COLO668 (cell line): ENCODE results near the gene HYAL2.

Experiments used
- DNase-seq: peaks from one replicate; lab custom pipeline; 2025; ENCODE audit not compliant: unreplicated experiment; lab: John Stamatoyannopoulos, UW

HYAL2 gene, protein sequence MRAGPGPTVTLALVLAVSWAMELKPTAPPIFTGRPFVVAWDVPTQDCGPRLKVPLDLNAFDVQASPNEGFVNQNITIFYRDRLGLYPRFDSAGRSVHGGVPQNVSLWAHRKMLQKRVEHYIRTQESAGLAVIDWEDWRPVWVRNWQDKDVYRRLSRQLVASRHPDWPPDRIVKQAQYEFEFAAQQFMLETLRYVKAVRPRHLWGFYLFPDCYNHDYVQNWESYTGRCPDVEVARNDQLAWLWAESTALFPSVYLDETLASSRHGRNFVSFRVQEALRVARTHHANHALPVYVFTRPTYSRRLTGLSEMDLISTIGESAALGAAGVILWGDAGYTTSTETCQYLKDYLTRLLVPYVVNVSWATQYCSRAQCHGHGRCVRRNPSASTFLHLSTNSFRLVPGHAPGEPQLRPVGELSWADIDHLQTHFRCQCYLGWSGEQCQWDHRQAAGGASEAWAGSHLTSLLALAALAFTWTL

DNA sequence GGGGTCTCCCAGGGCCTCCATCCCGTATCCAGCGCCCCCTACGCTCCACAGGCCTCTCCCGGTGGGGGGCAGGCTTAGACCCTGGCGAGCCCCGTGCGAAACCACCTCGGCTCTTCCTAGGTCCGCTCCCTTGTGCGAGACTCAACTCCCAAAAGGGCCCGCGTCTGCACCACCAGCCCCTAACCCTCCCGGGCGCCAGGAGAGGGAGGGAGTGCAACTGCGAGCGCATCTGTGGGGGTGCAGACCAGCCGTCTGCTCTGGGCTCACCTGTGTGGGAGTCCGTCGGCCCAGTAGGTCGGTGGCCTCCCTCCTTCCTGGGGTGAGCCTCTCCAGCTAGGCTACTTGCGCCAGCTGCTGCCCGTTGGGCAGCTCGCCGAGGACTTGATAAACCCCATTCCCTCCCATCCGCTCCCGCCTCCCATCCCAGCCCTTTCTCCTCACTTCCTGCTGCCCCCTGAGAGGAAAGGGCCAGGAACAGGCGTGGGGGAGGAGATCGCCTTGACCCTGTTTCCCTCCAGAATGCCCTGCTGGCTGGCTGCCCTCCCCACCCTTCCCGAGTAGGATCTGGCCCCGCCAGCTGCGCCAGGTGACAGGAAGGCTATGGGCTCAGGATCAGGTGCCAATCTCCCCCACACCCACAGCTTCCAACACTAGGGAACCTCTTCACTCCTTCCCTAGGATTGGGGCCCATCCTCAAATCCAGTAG, at the start of gene HYAL2:
HYAL2 (minus strand) TSS at position 360 of the 706 bp plus-strand sequence. CDS start 2,256 bp downstream, outside the sequence.
- peak; percentile 78 for DNase-seq

DNA sequence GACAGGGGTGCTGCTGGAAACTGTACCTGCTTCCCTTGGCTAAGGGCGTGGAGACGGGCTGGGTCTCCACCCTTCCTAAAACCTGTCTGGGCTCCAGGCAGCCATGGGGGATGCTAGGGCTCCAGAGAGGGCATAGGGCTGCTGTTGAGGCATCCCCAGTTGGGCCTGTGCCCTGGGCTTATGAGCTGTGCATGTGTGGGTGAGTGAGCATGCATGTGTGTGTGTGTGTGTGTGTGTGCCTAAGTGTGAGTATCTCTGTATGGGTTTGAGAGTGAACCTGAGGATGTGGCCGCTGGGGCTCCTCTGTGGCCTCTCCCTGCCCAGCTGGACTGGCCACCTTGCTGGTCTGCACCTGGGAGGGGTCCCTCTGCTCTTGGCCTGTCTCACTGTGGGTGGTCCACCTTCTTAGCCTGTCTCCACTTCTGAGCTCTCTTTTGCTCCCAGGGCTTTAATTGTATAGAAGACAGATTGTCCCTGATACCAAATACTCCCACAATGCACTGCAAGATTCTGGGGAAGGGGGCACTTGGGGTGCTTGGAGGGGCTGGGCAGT, 48.7 kb upstream of the HYAL2 start:
- DNase-seq = no peak

DNA sequence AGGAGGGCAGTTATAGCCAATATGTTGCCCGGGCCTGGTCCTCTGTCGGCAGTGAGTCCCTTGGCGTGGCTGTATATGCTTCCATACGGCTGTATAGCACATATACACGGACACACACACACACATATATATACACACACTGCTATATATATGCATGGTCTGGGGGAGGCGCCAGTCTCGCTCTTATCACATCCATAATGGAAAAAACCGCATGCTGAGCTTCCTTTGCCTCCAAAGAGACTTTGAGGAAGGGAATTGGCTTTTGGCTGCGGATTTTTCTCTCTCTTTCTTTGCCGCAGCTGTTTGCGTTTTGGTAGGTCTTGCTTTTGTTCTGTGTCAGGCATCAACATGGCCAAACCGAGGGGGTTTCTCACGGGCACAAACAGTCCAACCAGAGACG, 48.0 kb upstream of the HYAL2 start:
- peak; percentile 33 for DNase-seq

DNA sequence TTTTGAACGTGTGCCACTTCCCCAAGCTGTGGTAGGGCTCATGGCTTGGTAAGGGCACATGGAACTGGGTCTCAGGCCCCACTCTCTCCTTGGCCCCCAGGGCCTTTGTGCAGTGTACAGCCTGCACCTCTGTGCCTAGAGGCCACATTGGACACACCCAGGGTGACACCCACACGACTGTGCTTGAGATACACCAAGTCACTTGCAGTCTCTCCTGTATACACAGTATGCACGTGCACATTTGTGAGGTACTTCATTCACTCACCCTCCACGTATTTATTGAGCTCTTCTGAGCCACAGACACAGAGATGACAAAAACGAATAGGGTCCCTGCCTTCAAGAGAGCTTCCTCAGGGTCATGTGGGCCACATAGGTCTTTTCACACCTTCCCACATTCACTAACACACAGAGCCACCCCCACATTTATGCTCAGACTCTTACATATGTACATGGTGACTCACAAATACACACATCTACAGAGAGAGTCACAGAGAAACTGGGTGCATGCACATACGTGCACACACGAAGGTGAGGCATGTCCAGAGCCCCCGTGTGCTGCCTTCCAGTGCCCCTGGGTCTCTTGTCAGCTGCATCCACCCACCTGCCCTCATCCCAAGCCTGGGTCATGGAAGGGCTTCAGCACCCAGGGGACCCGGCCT, 46.6 kb upstream of the HYAL2 start:
- DNase-seq = no peak

DNA sequence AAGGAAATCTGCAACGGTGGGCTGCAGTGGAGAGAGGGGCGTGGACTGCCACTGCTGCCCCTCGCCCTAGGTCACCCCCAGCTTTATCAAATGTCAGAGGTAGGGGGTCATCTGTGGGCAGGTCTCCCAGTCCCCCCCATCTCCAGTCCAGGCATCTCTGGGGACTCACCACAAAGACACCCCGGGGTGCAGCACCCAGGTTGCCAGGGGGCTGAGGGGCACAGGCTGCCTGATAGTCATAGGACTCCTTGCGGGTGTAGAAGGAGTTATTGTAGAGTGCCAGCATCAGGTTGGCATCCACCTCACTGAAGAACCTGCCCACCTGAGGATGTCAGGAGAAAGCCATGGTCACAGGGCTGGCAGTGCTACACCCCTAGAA, 43.3 kb upstream of the HYAL2 start:
- no peak for DNase-seq

DNA sequence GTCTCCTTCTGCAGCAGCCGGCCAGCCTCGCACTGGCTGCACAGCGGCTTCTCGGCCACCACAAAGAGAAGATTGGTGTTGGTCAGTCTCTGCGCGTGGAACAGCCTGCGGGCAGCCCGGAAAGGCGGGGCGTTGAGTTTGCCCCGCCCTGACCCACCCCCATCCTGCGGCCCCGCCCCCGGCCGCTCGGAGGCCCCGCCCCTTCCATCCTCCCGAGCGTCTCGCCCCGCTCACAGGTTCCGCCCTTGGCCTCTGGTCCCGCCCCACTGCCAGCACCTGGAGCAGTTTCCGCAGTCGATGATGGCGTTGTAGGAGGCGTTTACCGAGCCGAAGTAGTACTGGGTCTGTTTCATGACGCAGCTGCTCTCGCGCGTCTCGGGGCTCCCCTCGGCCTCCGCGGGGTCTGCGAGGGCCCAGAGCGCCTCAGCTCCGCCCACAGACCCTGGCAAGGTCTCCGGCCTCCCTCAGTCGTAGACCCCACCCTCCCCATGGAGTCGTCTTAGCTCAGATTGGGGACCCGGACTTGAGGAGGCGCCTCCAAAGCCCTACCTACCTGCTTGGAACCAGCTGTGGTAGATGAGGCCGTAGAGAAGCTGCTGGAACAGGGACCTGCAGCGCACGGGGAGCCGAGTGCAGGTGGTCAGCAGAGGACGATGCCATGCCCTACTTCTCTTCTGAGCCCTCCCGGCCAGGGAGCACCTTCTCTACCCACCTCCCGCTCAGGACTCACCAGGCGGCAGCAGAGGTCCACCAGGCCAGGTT, 42.7 kb upstream of the HYAL2 start:
- DNase-seq = no peak

DNA sequence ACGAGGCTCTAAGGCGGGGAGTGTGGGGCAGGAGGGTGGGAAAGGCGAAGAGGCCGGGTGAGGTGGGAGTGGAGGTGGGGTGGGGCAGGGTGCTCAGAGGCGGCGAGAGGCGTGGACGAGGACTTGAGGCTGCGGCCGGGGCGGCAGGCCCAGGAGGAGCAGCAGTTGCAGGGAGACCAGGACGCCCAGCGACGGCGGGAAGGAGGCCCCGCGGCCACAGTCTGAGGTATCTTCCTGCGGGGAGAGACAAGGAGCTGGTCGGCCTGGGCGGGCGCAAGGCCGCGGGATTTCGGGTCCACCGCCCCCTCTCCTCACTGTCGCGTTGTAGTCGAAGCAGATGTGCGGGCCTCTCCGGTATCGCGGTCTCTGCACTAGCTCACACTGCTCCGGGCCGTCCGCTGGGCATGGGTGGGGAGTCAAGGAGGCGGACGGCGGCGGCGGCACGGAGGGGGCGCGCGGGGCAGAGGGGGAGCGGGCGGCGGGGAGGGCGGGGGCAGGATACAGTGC, 42.1 kb upstream of the HYAL2 start:
- no peak for DNase-seq

DNA sequence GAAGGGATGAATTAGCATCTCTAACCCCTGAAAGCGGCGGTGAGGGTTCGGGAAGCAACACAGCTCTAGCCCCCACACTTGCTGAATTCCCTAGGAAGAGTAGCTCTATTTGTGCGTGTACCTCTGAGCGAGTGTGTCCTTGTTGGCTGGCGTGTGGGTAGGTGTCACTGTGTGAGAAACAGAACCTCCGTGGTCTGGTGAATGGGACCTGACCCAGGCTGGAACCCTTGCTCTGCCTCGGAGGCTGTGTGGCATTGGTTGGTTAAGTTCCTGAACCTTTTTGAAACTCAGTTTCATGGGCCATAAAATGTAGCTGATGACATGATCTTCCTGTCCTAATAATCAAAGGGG, 37.2 kb upstream of the HYAL2 start:
- no peak for DNase-seq

DNA sequence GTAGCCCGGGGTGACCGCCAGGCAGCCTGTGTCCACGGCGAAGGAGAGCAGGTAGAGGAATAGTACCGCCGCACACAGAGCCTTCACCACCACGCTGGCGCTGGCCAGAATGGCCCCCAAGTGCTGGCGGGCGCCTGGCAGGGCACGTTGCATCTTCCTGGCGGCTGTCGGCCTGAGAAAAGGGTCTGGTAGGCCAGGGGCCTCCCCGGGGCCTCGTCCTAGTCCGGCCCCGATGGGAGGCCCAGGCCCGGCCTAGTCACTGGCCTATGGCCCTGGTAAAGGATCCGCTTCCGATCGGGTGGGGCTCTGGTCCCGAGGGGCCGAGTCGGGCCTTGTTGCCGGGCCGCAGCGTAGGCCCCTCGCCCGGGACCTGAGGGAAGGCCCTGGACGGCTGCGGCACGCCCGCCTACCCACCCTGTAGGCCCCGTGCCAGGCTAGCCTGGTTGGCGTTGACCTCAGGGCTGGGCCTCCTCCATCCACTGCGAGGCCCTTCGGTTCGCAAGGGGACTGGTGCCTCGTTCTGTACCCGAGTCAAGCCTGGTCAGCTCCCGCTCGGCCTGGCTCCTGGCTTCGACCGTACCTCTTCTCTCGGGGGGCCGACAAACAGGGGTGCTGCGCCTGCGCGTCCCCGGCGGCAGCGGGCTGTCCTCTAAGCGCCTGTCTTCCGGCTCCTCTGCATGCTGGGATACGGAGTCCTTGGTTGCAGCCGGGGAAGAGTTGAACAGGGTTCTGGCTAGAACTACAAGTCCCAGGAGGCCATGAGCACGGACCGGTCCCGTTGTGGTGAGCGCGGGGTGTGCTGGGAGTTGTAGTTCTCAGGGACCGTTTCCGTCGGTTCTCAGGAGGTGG, 36.6 kb upstream of the HYAL2 start, which contains the start of gene TMEM115:
TMEM115 (minus strand) TSS at position 611 of the 849 bp plus-strand sequence; CDS start at position 153, 458 bp downstream.
- DNase-seq = peak; percentile 91

DNA sequence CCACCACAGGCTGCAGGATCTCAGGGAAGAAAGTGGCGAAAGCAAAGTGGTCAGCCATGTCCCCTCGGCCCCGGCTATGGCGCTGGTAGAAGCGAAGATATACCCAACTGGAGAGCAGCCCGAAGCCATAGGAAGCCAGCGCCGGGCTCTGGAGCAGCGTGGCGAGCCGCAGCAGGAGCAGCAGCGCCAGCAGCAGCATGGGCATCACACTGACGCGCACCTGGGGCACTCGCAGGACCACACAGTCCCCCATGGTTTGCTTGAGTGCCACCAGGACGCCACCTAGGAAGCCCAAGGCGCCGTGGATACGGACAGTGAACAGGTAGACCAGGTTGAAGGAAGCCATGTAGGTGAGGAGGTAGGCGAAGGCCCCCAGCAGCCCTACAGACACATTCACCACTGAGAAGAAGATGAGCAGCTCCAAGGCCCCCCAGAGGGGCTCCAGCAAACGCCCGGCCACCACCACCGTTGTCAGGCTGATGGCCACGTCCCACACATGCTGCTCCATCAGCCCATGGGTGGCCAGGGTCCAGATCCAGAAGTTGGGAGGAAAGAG, 35.9 kb upstream of the HYAL2 start:
- DNase-seq = peak; percentile 17

DNA sequence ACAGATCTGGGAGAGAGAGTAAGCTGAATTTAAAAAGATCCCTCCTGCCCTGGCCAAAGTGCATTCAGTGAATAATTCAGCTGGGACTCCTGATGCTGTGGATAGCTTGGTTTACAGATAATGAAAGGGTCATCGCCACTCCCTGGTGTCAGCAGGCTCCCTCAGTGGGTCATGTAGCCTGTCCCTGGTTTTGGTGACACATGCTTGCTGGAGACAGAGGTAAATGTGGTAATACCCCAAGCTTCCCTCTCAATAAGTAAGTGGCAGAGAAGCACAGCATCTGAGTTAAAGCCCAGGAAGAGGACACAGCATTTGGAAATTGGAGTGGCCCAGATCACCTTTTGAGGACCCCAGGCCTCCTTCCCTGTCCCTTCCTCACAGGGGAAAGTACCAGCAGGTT, 34.9 kb upstream of the HYAL2 start:
- DNase-seq = no peak

DNA sequence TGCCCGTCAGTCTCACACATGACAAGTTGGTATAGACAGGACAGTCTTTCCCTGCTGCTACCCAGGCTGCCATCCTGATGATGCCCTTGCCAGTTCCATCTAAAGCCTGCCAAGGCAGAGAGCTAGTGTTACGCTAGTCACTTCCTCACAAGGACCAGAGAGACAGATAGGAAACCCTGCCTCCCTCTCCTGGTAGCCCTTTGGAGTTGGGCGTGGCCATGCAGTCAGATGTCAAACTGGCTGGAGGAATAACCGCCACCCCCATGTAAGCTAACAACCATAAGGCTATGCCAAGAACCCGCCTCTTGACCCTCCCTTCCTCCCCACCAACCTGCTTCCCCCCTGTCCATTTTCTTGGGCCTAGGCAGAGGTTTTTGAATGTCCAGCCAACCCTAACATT, 34.0 kb upstream of the HYAL2 start:
- peak; percentile 10 for DNase-seq

DNA sequence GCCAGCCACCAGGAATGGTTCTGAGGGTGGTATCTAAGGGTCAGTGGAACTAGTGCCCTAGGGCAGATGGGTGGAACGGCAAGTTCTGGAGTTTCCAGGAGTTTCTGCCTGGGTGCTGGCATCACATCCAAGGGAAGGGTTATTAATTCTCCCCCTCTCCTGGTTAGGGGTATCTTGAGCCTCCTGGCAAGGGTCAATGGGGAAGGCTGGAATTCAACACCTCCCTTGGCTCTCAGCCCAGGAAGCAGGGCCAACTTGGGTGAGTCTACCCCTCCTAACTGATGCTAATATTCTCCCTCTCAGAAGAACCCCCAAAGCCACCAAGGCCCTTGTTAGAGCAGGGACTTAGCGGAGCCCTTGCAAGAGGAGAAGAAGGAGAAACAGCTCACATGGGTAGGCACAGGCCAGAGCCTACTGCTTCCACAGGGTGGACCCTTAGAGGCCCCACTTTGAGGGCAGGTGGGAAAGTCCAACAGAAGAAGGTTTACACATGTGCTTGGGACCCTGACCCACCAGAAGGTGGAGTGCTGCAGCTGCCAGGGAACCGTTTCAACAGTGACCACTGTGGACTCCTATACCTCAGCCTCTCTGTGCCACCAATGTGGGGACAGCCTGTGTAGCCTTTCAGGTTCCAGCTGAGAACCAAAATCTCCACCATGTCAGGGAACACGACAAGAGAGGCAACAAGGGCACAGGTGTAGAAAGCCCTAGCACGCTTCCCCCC, 33.4 kb upstream of the HYAL2 start:
- no peak for DNase-seq

DNA sequence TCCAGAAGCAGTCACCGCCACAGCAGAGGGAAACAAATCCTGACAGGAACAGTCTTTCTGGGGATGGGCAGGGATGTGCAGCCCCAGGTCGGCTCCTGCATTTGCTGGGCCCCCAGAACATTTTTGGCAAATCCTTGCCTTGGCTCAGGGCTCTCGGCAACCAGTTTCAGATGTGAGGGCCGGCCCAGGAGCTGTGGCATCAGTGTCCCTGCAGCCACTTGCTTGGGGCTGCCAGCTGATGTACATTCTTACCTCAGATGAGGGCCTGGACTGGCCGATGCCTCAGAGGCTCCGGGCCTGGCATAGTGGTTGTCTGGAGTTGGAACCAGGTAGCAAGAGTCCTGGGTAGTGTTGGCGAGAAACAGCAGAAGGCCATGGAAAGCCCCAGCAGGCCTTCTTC, 32.3 kb upstream of the HYAL2 start:
- no peak for DNase-seq

DNA sequence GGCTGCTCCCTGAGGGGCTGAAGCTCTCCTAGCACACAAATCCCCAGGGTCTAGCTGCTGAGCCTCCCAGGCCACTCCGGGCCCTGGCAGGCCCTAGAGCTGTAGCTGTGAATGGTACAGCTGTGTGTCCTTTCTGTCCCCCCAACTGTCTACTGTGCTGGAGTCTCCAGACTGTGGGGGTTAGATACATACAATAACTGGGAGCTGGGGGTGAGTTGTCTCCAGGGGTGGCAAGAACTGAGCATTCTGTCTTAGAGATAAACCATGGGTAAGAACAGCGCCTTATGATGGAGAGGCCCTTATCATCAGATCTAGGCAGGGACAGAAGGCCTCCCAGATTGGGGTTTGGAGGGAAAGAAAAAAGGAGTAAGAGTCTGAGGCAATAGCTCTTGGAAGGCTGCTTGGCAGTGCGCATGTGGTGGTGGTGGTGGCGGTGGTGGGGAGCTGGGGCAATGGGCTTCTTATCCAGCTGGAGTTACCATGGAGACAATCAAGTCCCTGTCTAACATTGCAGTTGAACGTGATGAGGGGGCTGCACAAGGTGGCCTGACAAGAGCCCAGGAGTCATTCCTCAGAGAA, 31.7 kb upstream of the HYAL2 start:
- no peak for DNase-seq

DNA sequence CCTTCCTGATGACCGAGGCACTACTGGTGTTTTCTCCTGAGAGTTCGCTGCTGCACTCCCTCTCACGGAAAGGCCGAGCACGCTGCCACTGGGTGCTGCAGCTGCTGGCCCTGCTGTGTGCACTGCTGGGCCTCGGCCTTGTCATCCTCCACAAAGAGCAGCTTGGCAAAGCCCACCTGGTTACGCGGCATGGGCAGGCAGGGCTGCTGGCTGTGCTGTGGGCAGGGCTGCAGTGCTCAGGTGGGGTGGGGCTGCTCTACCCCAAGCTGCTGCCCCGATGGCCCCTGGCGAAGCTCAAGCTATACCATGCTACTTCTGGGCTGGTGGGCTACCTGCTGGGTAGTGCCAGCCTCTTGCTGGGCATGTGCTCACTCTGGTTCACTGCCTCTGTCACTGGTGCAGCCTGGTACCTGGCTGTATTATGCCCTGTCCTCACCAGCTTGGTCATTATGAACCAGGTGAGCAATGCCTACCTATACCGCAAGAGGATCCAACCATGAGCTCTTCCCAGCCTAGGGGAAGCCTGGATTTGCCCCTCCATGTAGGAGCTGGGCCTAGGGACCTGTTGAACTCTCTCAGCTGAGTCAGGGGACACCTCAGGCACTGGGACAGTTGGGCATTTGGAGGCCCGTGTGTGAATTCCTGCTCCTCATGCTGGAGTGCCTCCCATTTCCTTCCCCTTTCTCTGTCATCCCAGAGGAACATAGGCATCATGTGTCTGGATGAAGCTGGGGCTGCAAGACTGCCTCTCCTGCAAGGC, 30.9 kb upstream of the HYAL2 start:
- DNase-seq = no peak

DNA sequence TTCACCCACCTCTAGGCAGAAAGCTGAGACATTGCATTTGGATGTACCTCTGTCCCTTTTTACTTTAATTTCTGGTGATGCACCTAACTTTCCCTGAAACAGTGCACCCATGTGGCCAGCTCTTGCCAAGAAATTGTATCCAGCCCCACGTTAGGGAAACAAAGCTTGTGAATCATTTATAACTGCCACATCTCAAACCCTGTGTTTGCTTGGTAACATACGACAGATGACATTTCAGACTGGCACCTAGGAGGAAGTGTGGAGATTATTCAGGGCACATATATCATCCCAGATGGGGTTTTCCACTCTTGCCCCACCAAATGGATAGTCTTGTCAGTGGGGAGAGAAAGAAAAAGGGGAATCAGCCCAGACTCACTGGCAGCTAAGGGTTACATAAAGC, 30.2 kb upstream of the HYAL2 start:
- DNase-seq = peak; percentile 8

DNA sequence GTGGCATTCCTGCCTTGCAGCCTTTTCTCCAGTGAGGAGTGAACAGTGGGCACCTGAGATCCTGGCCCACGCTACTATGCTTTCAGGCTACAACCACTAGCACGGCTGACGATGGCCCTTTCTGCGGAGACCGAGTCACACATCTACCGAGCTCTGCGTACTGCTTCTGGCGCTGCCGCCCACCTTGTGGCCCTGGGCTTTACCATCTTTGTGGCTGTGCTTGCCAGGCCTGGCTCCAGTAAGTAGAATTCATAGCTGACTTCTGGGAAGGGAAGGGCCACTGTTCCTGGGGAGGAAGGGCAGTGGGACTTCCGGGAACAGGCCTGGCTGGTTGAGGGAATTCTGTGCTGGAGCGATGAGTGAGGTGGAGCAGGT, 28.8 kb upstream of the HYAL2 start:
- peak; percentile 25 for DNase-seq
